Measurements from ENCODE around the gene RNF31.

Gene RNF31

GRCh38 chr14:24136684-24137528 is 10.4 kb upstream of the RNF31 start:
- DNase-seq (ENCODE audit: insufficient read length, low spot score) (no peak), FAIRE-seq (no peak)

DNA sequence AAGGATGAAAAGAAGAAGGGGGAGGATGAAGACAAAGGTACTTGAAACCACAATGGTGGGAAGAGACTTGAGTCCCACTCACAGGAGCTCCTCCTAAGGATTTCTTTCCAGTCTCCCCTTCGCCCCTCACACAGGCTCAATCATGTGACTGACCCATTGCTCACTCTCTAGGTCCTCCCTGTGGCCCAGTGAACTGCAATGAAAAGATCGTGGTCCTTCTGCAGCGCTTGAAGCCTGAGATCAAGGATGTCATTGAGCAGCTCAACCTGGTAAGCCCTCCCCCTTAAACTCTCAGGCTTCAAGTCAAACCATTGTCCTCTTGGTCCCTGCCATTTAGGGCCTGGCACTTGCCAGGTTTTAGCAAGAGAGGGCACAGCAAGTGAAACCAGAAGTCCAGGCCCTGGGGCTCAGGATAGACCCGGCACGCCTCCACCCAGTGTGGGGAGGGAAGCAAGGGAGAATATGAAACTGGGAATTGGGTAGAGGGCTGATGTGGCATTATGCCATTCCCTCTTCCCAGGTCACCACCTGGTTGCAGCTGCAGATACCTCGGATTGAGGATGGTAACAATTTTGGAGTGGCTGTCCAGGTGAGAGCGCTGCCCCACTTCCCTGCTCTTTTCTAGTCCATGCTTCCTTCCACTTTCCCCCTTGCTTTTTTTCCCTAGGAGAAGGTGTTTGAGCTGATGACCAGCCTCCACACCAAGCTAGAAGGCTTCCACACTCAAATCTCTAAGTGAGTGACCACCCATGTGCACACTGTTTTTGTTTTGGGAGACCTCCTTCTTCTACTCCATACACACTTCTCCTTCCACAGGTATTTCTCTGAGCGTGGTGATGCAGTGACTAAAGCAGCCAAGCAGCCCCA is 9.5 kb upstream of the RNF31 start:
- FAIRE-seq (no peak), DNase-seq (ENCODE audit: insufficient read length, low spot score) (no peak)

GRCh38 chr14:24138396-24139271 is 8.7 kb upstream of the RNF31 start:
- DNase-seq (ENCODE audit: insufficient read length, low spot score): no peak
- FAIRE-seq: no peak

GRCh38 chr14:24139272-24139934 is 7.9 kb upstream of the RNF31 start:
- no peak for FAIRE-seq
- no peak for DNase-seq (ENCODE audit: insufficient read length, low spot score)

GRCh38 chr14:24141097-24141880 is 6.0 kb upstream of the RNF31 start, which contains the start of gene EMC9:
Gene EMC9 (minus strand): TSS chr14:24141591. CDS start chr14:24141304, 287 bp downstream.
- DNase-seq (ENCODE audit: insufficient read length, low spot score): peak; percentile 93
- FAIRE-seq: peak; percentile 96

DNA sequence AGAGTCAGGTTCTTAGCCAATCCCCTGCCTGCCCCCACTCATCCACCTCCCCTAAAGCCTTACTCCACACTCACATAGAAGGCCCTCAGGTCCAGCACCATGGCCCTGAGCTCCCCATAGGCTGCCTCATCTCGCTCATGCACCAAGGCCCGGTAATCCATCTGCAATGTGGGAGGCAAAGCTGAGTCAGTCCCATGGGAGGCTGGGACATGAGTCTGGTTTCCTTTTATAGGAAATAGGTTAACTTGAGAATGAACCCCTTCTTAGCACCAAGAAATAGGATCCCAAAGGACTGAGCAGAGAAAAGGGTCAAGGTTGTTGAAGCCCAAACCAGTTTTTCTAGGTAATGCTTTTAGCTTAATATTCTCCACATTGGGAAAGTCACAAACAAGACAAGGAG is 3.8 kb upstream of the RNF31 start:
- DNase-seq (ENCODE audit: insufficient read length, low spot score): no peak
- no peak for FAIRE-seq

- FAIRE-seq: no peak
- DNase-seq (ENCODE audit: insufficient read length, low spot score): no peak
These were observed 2.8 kb upstream of the RNF31 start for GRCh38 chr14:24144451-24144850.

DNA sequence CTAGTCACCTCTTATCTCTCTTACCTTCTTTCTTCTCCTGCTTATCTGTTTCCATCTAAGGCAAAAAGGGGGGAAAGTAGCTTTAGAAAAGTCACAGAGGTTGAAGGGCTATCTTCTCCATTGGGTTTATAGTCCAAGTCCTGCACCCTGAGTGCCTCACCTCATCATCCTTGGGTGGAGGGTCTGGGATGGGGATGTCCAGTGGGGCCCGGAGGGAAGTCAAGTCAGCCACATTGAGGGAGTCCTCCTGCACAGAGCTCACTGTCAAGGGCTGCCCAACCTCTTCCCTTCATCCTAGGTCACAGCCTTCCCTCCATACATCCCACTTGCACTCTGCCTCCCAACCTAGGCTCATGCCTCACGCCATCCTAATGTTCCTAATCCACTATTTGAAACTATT is 2.1 kb upstream of the RNF31 start:
- DNase-seq (ENCODE audit: insufficient read length, low spot score): no peak
- no peak for FAIRE-seq

- peak; percentile 70 for FAIRE-seq
- DNase-seq (ENCODE audit: insufficient read length, low spot score): no peak
These were observed 1.4 kb upstream of the RNF31 start for GRCh38 chr14:24145690-24146452.

- peak; percentile 96 for DNase-seq (ENCODE audit: insufficient read length, low spot score)
- FAIRE-seq: peak; percentile 39
These were observed 783 bp upstream of the RNF31 start, which contains the start of gene PSME2 for GRCh38 chr14:24146453-24146977. Gene PSME2 (minus strand): TSS chr14:24146610. CDS start chr14:24146581, 29 bp downstream.

- no peak for FAIRE-seq
These were observed 597 bp downstream of the RNF31 start for GRCh38 chr14:24147761-24148428.

GRCh38 chr14:24149302-24149969 is 2.1 kb downstream of the RNF31 start:
- FAIRE-seq (no peak), DNase-seq (ENCODE audit: insufficient read length, low spot score) (no peak)

More at GRCh38 chr14:24147761-24148428, 597 bp downstream of the RNF31 start:
- DNase-seq (ENCODE audit: insufficient read length, low spot score): no peak

GRCh38 chr14:24150061-24150460 is 2.8 kb downstream of the RNF31 start:
- no peak for FAIRE-seq
- DNase-seq (ENCODE audit: insufficient read length, low spot score): no peak

GRCh38 chr14:24150567-24150966 is 3.3 kb downstream of the RNF31 start:
- DNase-seq (ENCODE audit: insufficient read length, low spot score): no peak
- no peak for FAIRE-seq

GRCh38 chr14:24150993-24151392 is 3.7 kb downstream of the RNF31 start:
- no peak for DNase-seq (ENCODE audit: insufficient read length, low spot score)
- FAIRE-seq: no peak

- no peak for DNase-seq (ENCODE audit: insufficient read length, low spot score)
- no peak for FAIRE-seq
These were observed 4.2 kb downstream of the RNF31 start for GRCh38 chr14:24151404-24152080.

GRCh38 chr14:24155100-24155499 is 7.8 kb downstream of the RNF31 start:
- no peak for DNase-seq (ENCODE audit: insufficient read length, low spot score)
- no peak for FAIRE-seq
